LoVo (cell line): ENCODE data around the gene STIM2.
"Not testable (repeated sequence)": the region's sequence is repeated elsewhere in the genome, so short reads cannot be mapped to it uniquely, and the experiment has no call there.

Source experiments
- DNase-seq: peaks from one replicate; pipeline ENCODE4 v3.0.0-alpha.2; 2016; ENCODE audit warnings: low spot score

Gene STIM2

GRCh38 chr4:26953770-26954423, 93.3 kb downstream of the STIM2 start:
- no peak for DNase-seq

- DNase-seq = no peak
Measured at GRCh38 chr4:26955241-26955640, 94.6 kb downstream of the STIM2 start.

GRCh38 chr4:26958925-26959653, 98.4 kb downstream of the STIM2 start:
- no peak for DNase-seq

- no peak for DNase-seq
Measured at GRCh38 chr4:26959654-26960047, 99.0 kb downstream of the STIM2 start.

- DNase-seq = no peak
Measured at GRCh38 chr4:26962720-26963119, 102.1 kb downstream of the STIM2 start.

- no peak for DNase-seq
Measured at GRCh38 chr4:26964512-26964911, 103.9 kb downstream of the STIM2 start.

GRCh38 chr4:26964994-26965393, 104.4 kb downstream of the STIM2 start:
- DNase-seq = no peak

- DNase-seq = not testable (repeated sequence)
Measured at GRCh38 chr4:26975464-26976181, 115.0 kb downstream of the STIM2 start.

- no peak for DNase-seq
Measured at GRCh38 chr4:26978387-26979053, 117.9 kb downstream of the STIM2 start.

GRCh38 chr4:26984896-26985295, 124.3 kb downstream of the STIM2 start:
- no peak for DNase-seq

GRCh38 chr4:26985873-26986272, 125.2 kb downstream of the STIM2 start:
- no peak for DNase-seq

GRCh38 chr4:26987191-26987590, 126.5 kb downstream of the STIM2 start:
- no peak for DNase-seq

GRCh38 chr4:26991057-26991456, 130.4 kb downstream of the STIM2 start:
- no peak for DNase-seq

GRCh38 chr4:26992657-26993361, 132.2 kb downstream of the STIM2 start:
- no peak for DNase-seq

- DNase-seq = no peak
Measured at GRCh38 chr4:26993539-26993938, 132.9 kb downstream of the STIM2 start.

- no peak for DNase-seq
Measured at GRCh38 chr4:26993967-26994366, 133.3 kb downstream of the STIM2 start.

GRCh38 chr4:26995316-26995715, 134.7 kb downstream of the STIM2 start:
- no peak for DNase-seq

- DNase-seq = no peak
Measured at GRCh38 chr4:26996745-26997144, 136.1 kb downstream of the STIM2 start.

GRCh38 chr4:26999689-27000088, 139.0 kb downstream of the STIM2 start:
- no peak for DNase-seq

GRCh38 chr4:27000122-27000521, 139.5 kb downstream of the STIM2 start:
- DNase-seq = no peak

GRCh38 chr4:27000820-27001219, 140.2 kb downstream of the STIM2 start:
- DNase-seq = no peak
